MM.1S (cell line): ENCODE results near the gene VPS8.

Experiments used
- CTCF ChIP-seq: fragments of 300-600 bp; sonication (generic); IDR thresholded peaks from 2 replicates; pipeline ENCODE4 v1.5.1; 2016; ENCODE audit warnings: antibody characterized with exemption, low read length, mixed read lengths
- EZH2 ChIP-seq: fragments of 300-600 bp; sonication (generic); optimal IDR thresholded peaks from 2 replicates; pipeline ENCODE3; 2017; ENCODE audit warnings: low read depth, mild to moderate bottlenecking, antibody characterized with exemption, low read length, mixed read lengths
- EZH2phosphoT487 ChIP-seq: fragments of 300-600 bp; sonication (generic); IDR thresholded peaks from 2 replicates; pipeline ENCODE4 v1.6.1; 2018; ENCODE audit warnings: antibody characterized with exemption, low read length

GRCh38 chr3:184823990-184824389 is 12.0 kb downstream of the VPS8 start:
- TF ChIP-seq CTCF (no peak), EZH2 (no peak), EZH2phosphoT487 (no peak)
